GM18951 (cell line): ENCODE measurements around the gene PKNOX1.
"Not testable (repeated sequence)": the region's sequence is repeated elsewhere in the genome, so short reads cannot be mapped to it uniquely, and the experiment has no call there.

Source experiments
- POLR2A ChIP-seq: IDR thresholded peaks from 4 replicates; pipeline ENCODE4 v1.6.1; 2011; ENCODE audit warnings: mild to moderate bottlenecking; ENCODE audit not compliant: insufficient read length, insufficient read depth; ENCODE audit errors: extremely low read depth
- in situ Hi-C: fragments of 300-500 bp; cut with MboI; formaldehyde crosslinking; loops from one replicate; pipeline ENCODE4 v1.12.0; 2022; ENCODE audit warnings: low sequenced_read_pairs, mixed read lengths, inconsistent platforms; ENCODE audit not compliant: unreplicated experiment

Gene PKNOX1

GRCh38 chr21:42983869-42984268 lies 9.5 kb downstream of the PKNOX1 start:
- no peak for TF ChIP-seq POLR2A
- in situ Hi-C loops: no loop called here

DNA sequence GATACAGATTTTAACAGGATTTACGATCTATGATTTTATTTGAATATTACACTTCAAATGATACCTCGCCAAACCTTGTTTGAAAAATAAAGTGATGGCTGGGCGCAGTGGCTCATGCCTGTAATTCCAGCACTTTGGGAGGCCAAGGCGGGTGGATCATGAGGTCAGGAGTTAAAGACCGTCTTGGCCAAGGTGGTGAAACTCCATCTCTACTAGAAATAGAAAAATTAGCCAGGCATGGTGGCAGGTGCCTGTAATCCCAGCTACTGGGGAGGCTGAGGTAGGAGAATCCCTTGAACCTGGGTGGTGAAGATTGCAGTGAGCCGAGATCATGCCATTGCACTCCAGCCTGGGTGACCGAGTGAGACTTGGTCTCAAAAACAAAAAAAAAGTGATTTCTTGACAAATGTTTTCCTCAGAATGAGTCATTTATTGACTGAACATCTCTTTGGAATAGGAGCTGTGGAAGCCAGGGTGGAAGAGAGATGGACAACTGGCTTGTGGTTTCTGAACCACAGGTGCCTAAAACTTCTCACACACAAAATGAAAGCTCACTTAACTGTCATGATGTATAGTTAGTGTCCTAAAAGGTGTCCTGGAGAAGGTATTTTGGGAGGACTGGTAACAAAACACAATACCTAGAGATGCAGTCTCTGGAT lies 11.9 kb downstream of the PKNOX1 start:
- in situ Hi-C loops: no loop called here

GRCh38 chr21:42988236-42988965 lies 14.0 kb downstream of the PKNOX1 start:
- TF ChIP-seq POLR2A: no peak
- in situ Hi-C loops: no loop called here

More for the DNA sequence above, 11.9 kb downstream of the PKNOX1 start:
- no peak for TF ChIP-seq POLR2A

DNA sequence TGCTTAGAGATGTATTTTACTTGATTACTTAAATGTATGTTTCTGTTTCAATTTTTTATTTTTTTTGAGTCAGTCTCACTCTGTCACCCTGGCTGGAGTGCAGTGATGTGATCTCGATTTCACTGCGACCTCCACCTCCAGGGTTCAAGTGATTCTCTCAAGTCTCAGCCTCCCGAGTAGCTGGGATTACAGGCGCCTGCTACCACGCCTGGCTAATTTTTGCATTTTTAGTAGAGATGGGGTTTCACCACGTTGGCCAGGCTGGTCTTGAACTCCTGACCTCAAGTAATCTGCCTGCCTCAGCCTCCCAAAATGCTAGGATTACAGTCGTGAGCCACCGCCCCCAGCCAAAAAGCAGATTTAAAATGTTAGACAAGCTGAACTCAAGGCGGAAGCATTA lies 15.0 kb downstream of the PKNOX1 start:
- in situ Hi-C loops: not testable (repeated sequence)

DNA sequence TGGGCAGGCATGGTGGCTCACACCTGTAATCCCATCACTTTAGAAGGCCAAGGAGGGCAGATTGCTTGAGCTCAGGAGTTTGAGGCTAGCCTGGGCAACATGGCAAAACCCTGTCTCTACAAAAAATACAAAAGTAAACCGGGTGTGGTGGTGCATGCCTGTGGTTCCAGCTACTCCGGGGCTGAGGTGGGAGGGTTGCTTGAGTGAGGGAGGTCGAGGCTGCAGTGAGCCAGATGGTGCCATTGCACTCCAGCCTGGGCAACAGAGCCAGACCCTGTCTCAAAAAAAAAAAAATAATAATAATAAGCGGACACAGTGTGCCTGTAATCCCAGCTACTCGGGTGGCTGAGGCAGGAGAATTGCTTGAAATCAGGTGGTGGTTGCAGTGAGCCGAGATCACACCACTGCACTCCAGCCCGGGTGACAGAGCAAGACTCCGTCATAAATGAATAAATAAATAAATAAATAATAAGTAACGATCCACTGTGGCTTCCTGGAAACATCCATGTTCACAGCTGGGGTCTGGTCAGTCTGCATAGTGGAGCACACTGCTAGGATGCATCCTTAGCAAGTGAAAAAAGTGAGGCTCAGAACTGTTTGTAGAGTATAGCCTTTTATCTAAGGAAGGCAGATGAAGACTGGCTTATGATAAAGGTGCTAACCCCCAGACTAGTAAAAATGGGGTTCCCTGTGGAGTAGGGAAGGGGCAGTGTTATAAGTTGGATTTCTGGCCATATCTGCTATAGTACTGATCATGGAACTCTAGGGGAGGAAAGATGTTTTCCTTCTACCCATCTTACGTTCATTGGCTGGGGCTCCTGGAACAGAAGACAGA lies 15.7 kb downstream of the PKNOX1 start:
- in situ Hi-C loops: no loop called here

DNA sequence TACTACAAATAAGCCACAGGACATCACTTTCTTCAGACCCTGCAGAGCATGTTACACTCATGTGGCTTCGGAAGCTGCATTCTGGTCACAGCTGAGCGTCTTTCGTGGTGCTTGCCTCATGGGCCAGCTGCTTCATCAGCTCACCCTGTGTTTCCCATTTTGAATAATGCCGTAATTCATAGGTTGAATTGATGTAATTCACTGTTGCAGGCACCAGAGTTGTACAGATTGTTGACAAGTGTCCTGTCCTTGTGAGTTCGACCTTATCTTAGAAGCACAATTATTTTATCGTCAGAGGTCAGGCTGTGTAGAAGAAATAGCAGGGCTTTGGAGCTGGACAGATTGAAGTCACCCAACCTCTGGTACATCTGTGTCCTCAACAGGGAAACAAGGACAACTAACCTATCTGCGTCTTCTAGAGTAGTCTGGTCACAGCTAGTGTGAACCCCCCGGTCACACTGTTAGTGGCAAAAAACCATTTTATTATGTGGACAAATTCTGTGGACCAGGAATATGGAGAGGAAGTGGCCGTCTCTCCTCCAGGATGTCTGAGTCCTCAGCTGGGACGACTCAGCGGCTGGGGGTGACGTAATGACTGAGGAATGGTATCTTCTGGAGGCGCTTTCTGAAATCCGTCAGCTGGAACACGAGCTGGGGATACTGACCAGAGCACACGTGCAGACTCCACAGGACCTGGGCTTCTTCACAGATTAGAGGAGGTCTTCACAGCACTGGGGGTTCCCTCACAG lies 17.8 kb downstream of the PKNOX1 start:
- in situ Hi-C loops: no loop called here

More for the DNA sequence above, 15.7 kb downstream of the PKNOX1 start:
- no peak for TF ChIP-seq POLR2A

GRCh38 chr21:42993051-42993712 lies 18.8 kb downstream of the PKNOX1 start:
- no peak for TF ChIP-seq POLR2A
- in situ Hi-C loops: no loop called here

More for the DNA sequence above, 17.8 kb downstream of the PKNOX1 start:
- TF ChIP-seq POLR2A: no peak

- TF ChIP-seq POLR2A: no peak
- in situ Hi-C loops: no loop called here
These were observed 22.7 kb downstream of the PKNOX1 start for GRCh38 chr21:42997053-42997452.

DNA sequence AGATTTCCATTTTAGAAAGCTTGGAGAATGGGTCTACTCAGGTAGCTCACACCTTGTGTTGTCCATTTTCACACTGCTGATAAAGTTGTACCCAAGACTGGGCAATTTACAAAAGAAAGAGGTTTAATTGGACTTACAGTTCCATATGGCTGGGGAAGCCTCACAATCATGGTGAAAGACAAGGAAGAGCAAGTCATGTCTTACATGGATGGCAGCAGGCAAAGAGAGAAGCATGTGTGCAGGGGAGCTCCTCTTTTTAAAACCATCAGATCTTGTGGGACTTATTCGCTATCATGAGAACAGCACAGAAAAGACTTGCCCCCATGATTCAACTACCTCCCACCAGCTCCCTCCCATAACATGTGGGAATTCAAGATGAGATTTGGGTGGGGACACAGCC lies 23.6 kb downstream of the PKNOX1 start:
- in situ Hi-C loops: not testable (repeated sequence)

- in situ Hi-C loops: not testable (repeated sequence)
These were observed 24.8 kb downstream of the PKNOX1 start for GRCh38 chr21:42999152-42999551.

- in situ Hi-C loops: not testable (repeated sequence)
These were observed 25.7 kb downstream of the PKNOX1 start for GRCh38 chr21:43000041-43000440.

DNA sequence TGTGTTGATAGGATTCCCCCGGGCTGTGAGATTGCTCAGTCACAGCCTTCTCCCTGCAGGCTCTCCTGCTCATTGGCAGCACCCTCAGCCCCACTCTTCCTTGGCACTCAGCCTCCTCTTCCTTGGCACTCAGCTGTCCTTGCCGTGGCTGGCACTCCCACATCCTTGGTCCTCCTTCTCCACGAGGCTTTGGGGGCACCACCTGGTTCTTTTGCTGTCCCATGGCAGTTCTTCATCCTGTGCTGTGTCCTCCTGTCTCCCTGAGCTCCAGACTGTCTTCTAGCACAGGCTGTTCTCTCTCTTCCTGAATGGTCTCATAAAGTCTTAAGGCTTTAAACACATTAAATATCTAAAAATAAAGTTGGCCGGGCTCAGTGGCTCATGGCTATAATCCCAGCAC lies 27.0 kb downstream of the PKNOX1 start:
- in situ Hi-C loops: no loop called here
- TF ChIP-seq POLR2A: no peak

- TF ChIP-seq POLR2A: no peak
- in situ Hi-C loops: no loop called here
These were observed 30.6 kb downstream of the PKNOX1 start for GRCh38 chr21:43004926-43005325.

DNA sequence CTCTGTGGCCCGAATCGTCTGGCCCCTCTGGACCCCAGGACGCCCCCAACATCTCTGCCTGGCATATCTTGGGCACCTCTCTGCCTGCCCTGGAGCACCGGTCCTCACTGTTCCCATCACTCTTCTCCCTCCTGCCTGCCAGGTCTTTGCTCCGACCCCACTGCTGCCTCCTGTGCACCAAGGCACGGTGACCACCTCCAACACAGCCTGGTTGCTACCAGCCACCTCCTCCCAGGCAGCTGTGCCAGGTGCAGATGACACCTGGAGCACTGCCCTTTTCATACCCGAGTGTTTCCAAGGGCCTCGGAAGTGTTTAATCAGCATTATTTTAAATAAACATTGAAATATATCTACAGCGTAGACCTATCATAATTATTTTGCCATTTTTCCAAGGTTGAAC lies 31.3 kb downstream of the PKNOX1 start:
- no peak for TF ChIP-seq POLR2A
- in situ Hi-C loops: no loop called here

DNA sequence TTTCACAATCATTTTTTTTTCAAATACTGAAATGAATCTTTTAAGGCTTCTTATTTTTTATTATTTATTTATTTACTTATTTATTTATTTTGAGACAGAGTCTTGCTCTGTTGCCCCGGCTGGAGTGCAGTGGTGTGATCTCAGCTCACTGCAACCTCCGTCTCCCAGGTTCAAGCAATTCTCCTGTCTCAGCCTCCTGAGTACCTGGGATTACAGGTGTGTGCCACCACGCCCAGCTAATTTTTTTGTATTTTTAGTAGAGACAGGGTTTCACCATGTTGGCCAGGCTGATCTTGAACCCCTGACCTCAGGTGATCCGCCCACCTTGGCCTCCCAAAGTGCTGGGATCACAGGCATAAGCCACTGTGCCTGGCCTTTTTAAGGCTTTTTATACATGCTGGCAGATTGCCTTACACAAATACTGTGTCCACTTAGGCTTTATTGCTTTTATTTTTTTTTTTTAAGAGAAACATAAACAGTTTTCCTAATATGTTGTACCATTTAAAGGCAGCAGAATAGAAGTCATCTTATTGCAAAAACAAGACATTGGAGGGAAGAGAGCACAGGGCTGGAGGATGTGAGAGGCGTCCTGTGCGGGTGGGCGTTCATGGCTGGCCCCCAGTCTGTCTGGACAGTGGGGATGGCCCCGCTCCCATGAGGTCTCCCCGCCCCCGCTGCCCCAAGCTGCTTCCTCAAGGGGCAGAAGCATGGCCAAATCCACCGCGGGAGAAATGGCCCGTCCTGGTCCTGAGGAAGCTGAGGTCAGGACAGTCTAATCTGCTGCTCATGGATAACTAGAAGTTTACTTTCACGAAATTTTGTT lies 31.9 kb downstream of the PKNOX1 start:
- in situ Hi-C loops: not testable (repeated sequence)
